Measurements from ENCODE around the gene USP20.

USP20 gene

GRCh38 chr9:129867136-129868022, 32.1 kb downstream of the USP20 start:
- no peak for TF ChIP-seq CTCF (IDR thresholded peaks at IDR 0.05)

GRCh38 chr9:129868023-129868871, 33.0 kb downstream of the USP20 start:
- TF ChIP-seq CTCF (IDR thresholded peaks at IDR 0.05), result no peak

- TF ChIP-seq CTCF (IDR thresholded peaks at IDR 0.05), result no peak
Observed at GRCh38 chr9:129868872-129869486, 33.7 kb downstream of the USP20 start.

GRCh38 chr9:129869585-129870501, 34.6 kb downstream of the USP20 start:
- TF ChIP-seq CTCF (IDR thresholded peaks at IDR 0.05), result no peak

GRCh38 chr9:129871046-129871445, 35.8 kb downstream of the USP20 start:
- TF ChIP-seq CTCF (IDR thresholded peaks at IDR 0.05), result no peak

GRCh38 chr9:129873563-129874190, 38.4 kb downstream of the USP20 start:
- TF ChIP-seq CTCF (IDR thresholded peaks at IDR 0.05), result no peak

Data from LNCAP (cell line).